Mesothelial cell of epicardium (in vitro differentiated cells): Measurements from ENCODE around the gene KRTAP20-4. TPM values are rescaled to one million over a fixed set of nuclear protein-coding genes. Genes with fewer than 3 reads are reported as not detected.

Experiments
- DNase-seq, 2 experiments: peaks; one replicate each; pipeline ENCODE4 v3.0.0; 2021; ENCODE audit warnings: low spot score in 2 of 2; ENCODE audit not compliant: unreplicated experiment in 2 of 2
- H3K27ac Mint-ChIP-seq: 2 replicates; pipeline ENCODE4 v1.8.0; 2021; ENCODE audit warnings: mixed read lengths
- H3K27me3 Mint-ChIP-seq: 2 replicates; pipeline ENCODE4 v1.8.0; 2021; ENCODE audit warnings: low read depth, mixed read lengths
- H3K36me3 Mint-ChIP-seq: 2 replicates; pipeline ENCODE4 v1.8.0; 2021; ENCODE audit warnings: mixed read lengths
- H3K4me1 Mint-ChIP-seq: 2 replicates; pipeline ENCODE4 v1.8.0; 2021; ENCODE audit warnings: mixed read lengths
- H3K4me3 Mint-ChIP-seq: 2 replicates; pipeline ENCODE4 v1.8.0; 2021; ENCODE audit warnings: mild to moderate bottlenecking, moderate library complexity, mixed read lengths
- H3K9me3 Mint-ChIP-seq: 2 replicates; pipeline ENCODE4 v1.8.0; 2021; ENCODE audit warnings: mixed read lengths
- total RNA-seq: library from RNA; stranded (reverse); gene quantifications from 3 replicates; pipeline ENCODE4 v1.2.1, GENCODE V29; 2021
- TF ChIP-seq, protein P1 (sequence below): fragments of 200-600 bp; sonication (generic); IDR thresholded peaks from one replicate; pipeline ENCODE4 v1.5.0; 2021; ENCODE audit warnings: antibody characterized with exemption; ENCODE audit not compliant: unreplicated experiment

The KRTAP20-4 gene
- total RNA-seq, 1 donor from 2014 or later = not detected

DNA sequence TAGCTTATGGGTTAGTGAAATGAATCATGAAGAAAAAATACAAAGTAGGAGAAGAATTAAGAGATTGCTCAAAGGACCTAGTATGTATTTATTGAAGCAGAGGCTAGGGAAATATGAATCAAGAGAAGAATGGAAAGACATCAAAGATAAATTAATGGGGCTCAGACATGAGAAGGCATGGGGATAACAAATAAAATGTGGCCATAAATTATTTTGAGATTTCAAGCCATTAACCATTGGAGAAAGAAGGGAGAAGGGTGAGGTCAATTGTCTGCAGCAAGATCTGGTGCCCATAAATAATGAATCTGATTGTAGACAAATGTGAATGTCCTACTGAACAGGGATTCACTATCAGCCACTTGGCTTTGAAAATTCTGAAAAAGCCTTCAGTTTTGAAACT, 32.5 kb downstream of the KRTAP20-4 start:
- DNase-seq = no peak
- TF ChIP-seq, protein P1, sequence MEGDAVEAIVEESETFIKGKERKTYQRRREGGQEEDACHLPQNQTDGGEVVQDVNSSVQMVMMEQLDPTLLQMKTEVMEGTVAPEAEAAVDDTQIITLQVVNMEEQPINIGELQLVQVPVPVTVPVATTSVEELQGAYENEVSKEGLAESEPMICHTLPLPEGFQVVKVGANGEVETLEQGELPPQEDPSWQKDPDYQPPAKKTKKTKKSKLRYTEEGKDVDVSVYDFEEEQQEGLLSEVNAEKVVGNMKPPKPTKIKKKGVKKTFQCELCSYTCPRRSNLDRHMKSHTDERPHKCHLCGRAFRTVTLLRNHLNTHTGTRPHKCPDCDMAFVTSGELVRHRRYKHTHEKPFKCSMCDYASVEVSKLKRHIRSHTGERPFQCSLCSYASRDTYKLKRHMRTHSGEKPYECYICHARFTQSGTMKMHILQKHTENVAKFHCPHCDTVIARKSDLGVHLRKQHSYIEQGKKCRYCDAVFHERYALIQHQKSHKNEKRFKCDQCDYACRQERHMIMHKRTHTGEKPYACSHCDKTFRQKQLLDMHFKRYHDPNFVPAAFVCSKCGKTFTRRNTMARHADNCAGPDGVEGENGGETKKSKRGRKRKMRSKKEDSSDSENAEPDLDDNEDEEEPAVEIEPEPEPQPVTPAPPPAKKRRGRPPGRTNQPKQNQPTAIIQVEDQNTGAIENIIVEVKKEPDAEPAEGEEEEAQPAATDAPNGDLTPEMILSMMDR = no peak
- Mint-ChIP-seq H3K36me3 (no peaks in the 10 kb centered on the region), H3K4me3 (no peak overlapping the region), H3K9me3 (peaks cover 57% of the 10 kb centered on the region), H3K27ac (no peak overlapping the region), H3K27me3 (peaks cover 3% of the 10 kb centered on the region), H3K4me1 (no peaks in the 10 kb centered on the region)

DNA sequence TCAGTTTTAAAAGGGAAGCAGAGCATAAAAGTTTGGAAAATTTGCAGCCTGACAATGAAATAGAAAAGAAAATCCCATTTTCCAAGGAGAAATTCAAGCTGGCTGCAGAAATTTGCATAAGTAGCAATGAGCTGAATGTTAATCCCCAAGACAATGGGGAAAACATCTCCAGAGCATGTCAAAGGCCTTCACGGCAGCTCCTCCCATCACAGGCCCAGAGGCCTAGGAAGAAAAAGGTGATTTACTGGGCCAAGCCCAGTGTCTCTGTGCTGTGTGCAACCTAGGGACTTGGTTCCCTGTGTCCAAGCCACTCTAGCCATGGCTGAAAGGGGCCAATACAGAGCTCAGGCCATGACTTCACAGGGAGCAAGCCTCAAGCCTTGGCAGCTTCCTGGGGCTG, 48.3 kb downstream of the KRTAP20-4 start:
- Mint-ChIP-seq H3K36me3 (no peaks in the 10 kb centered on the region), H3K4me3 (no peak overlapping the region), H3K9me3 (peaks cover 65% of the 10 kb centered on the region), H3K27ac (no peak overlapping the region), H3K27me3 (no peaks in the 10 kb centered on the region), H3K4me1 (no peaks in the 10 kb centered on the region)
- DNase-seq = no peak
- TF ChIP-seq, protein P1 = no peak

Other genes starting within 250 kb of the KRTAP20-4 start
- not detected in 3 replicates for gene KRTAP13-2, start 248.4 kb upstream of the KRTAP20-4 start, total RNA-seq
- not detected in 3 replicates for gene KRTAP13-1, start 224.6 kb upstream of the KRTAP20-4 start, total RNA-seq
- not detected in 3 replicates for gene KRTAP13-3, start 194.7 kb upstream of the KRTAP20-4 start, total RNA-seq
- not detected in 3 replicates for gene KRTAP13-4, start 190.4 kb upstream of the KRTAP20-4 start, total RNA-seq
- not detected in 3 replicates for gene KRTAP15-1, start 180.4 kb upstream of the KRTAP20-4 start, total RNA-seq
- not detected in 3 replicates for gene KRTAP19-1, start 140.3 kb upstream of the KRTAP20-4 start, total RNA-seq
- not detected in 3 replicates for gene KRTAP19-2, start 133.2 kb upstream of the KRTAP20-4 start, total RNA-seq
- gene KRTAP19-3, start 128.6 kb upstream of the KRTAP20-4 start, total RNA-seq = not detected in 3 replicates
- not detected in 3 replicates for gene KRTAP19-4, start 123.5 kb upstream of the KRTAP20-4 start, total RNA-seq
- not detected in 3 replicates for gene KRTAP19-5, start 118.5 kb upstream of the KRTAP20-4 start, total RNA-seq
- not detected in 3 replicates for gene KRTAP19-6, start 78.8 kb upstream of the KRTAP20-4 start, total RNA-seq
- not detected in 3 replicates for gene KRTAP19-7, start 59.3 kb upstream of the KRTAP20-4 start, total RNA-seq
- gene KRTAP22-2, start 30.2 kb upstream of the KRTAP20-4 start, total RNA-seq = not detected in 3 replicates
- not detected in 3 replicates for gene KRTAP6-3, start 28.2 kb upstream of the KRTAP20-4 start, total RNA-seq
- gene KRTAP6-2, start 21.7 kb upstream of the KRTAP20-4 start, total RNA-seq = not detected in 3 replicates
- gene KRTAP22-1, start 19.5 kb upstream of the KRTAP20-4 start, total RNA-seq = not detected in 3 replicates
- gene KRTAP6-1, start 6.7 kb upstream of the KRTAP20-4 start, total RNA-seq = not detected in 3 replicates
- gene KRTAP20-1, start 4.2 kb upstream of the KRTAP20-4 start, total RNA-seq = not detected in 3 replicates
- not detected in 3 replicates for gene KRTAP20-2, start 14.6 kb downstream of the KRTAP20-4 start, total RNA-seq
- not detected in 3 replicates for gene KRTAP20-3, start 22.2 kb downstream of the KRTAP20-4 start, total RNA-seq
- not detected in 3 replicates for gene KRTAP21-3, start 98.2 kb downstream of the KRTAP20-4 start, total RNA-seq
- not detected in 3 replicates for gene KRTAP21-2, start 126.6 kb downstream of the KRTAP20-4 start, total RNA-seq
- not detected in 3 replicates for gene KRTAP21-1, start 134.8 kb downstream of the KRTAP20-4 start, total RNA-seq
- not detected in 3 replicates for gene KRTAP8-1, start 192.6 kb downstream of the KRTAP20-4 start, total RNA-seq
- gene KRTAP7-1, start 209.1 kb downstream of the KRTAP20-4 start, total RNA-seq = not detected in 3 replicates